GM12878 (cell line): ENCODE measurements around the gene SLC30A4. TPM values are rescaled to one million over a fixed set of nuclear protein-coding genes. Genes with fewer than 3 reads are reported as not detected.

Experiments
- ATF7 ChIP-seq: fragments of 450-650 bp; IDR thresholded peaks from 2 replicates; pipeline ENCODE4 v1.6.1; 2016; ENCODE audit warnings: low read depth, mild to moderate bottlenecking
- CBX3 ChIP-seq: fragments of 200-600 bp; sonication (generic); IDR thresholded peaks from 2 replicates; pipeline ENCODE4 v1.6.1; 2016; ENCODE audit warnings: low read depth, borderline replicate concordance
- ETV6 ChIP-seq, 2 experiments: fragments of 450-650 bp in 1 of 2; IDR thresholded peaks in 1 of 2; conservative IDR thresholded peaks in 1 of 2; 2 replicates each; pipeline ENCODE4 v1.6.1; 2014; ENCODE audit warnings: antibody characterized with exemption in 1 of 2, borderline replicate concordance in 1 of 2, low read depth in 1 of 2, mild to moderate bottlenecking in 1 of 2, moderate library complexity in 1 of 2
- HDAC6 ChIP-seq: fragments of 200-600 bp; sonication (generic); IDR thresholded peaks from one replicate; pipeline ENCODE4 v1.8.0; 2017; ENCODE audit warnings: antibody characterized with exemption; ENCODE audit not compliant: unreplicated experiment
- HDGF ChIP-seq: fragments of 450-650 bp; IDR thresholded peaks from 2 replicates; pipeline ENCODE4 v1.6.1; 2016; ENCODE audit warnings: antibody characterized with exemption
- IKZF1 ChIP-seq: fragments of 450-650 bp; conservative IDR thresholded peaks from 2 replicates; pipeline ENCODE4 v1.6.1; 2017; ENCODE audit warnings: antibody characterized with exemption, mild to moderate bottlenecking
- IKZF2 ChIP-seq, 2 experiments: fragments of 450-650 bp; IDR thresholded peaks; 2 replicates each; pipeline ENCODE4 v1.6.1; 2017; ENCODE audit warnings: mild to moderate bottlenecking in 2 of 2, moderate library complexity in 2 of 2
- JUND ChIP-seq: IDR thresholded peaks from 2 replicates; pipeline ENCODE4 v1.6.1; 2012; ENCODE audit warnings: low read depth, mild to moderate bottlenecking, low read length, improper control_type of control experiment, moderate library complexity
- POLR2A ChIP-seq: IDR thresholded peaks from 2 replicates; pipeline ENCODE4 v1.6.1; 2011; ENCODE audit warnings: low read depth, mild to moderate bottlenecking, low read length
- POLR2AphosphoS2 ChIP-seq: IDR thresholded peaks from 2 replicates; pipeline ENCODE4 v1.6.1; 2011; ENCODE audit warnings: low read depth, mild to moderate bottlenecking, low read length, improper control_type of control experiment, moderate library complexity
- RB1 ChIP-seq: fragments of 450-650 bp; formaldehyde crosslinking; IDR thresholded peaks from 2 replicates; pipeline ENCODE4 v1.6.1; 2017; ENCODE audit warnings: mild to moderate bottlenecking, borderline replicate concordance
- RCOR1 ChIP-seq: conservative IDR thresholded peaks from 2 replicates; pipeline ENCODE4 v1.6.1; 2012; ENCODE audit warnings: low read depth, low read length, improper control_type of control experiment
- RELA ChIP-seq: fragments of 450-650 bp; IDR thresholded peaks from 2 replicates; pipeline ENCODE4 v1.8.0; 2014; ENCODE audit warnings: borderline replicate concordance; ENCODE audit not compliant: partially characterized antibody
- SMC3 ChIP-seq: IDR thresholded peaks from 2 replicates; pipeline ENCODE4 v1.6.1; 2011; ENCODE audit warnings: low read length, improper control_type of control experiment, borderline replicate concordance
- SREBF1 ChIP-seq: IDR thresholded peaks from 2 replicates; pipeline ENCODE4 v1.6.1; 2012; ENCODE audit warnings: mild to moderate bottlenecking, low read length
- STAT3 ChIP-seq: IDR thresholded peaks from 2 replicates; pipeline ENCODE4 v1.6.1; 2011; ENCODE audit warnings: low read depth, low read length, improper control_type of control experiment
- polyA plus RNA-seq, 11 experiments: library from polyadenylated mRNA; depleted of rRNA in 4 of 11; unstranded in 6 of 11; stranded (reverse) in 5 of 11; fragments of >200 nt; fragmentation: Nextera tagmentation in 4 of 11; fragmentation: Illumina TruSeq in 1 of 11; extraction: Ambion mirVana in 4 of 11; extraction: Trizol in 1 of 11; gene quantifications; 1 replicate in 1 of 11; 2 replicates in 10 of 11; pipeline versions ENCODE4 v1.2.1 to v1.2.3, GENCODE V29; 2011 to 2016; ENCODE audit warnings: inconsistent platforms in 2 of 11, missing spikeins in 2 of 11, low read depth in 1 of 11
- total RNA-seq, 4 experiments: library from RNA; depleted of rRNA in 3 of 4; stranded (reverse); fragments of >200 nt in 3 of 4; fragmentation: Illumina TruSeq in 1 of 4; extraction: Trizol in 1 of 4; gene quantifications; 2 replicates each; pipeline versions ENCODE4 v1.2.1 to v1.2.3, GENCODE V29; 2013 to 2021
- TF ChIP-seq, protein P1 (sequence below): fragments of 450-650 bp; IDR thresholded peaks from 2 replicates; pipeline ENCODE4 v1.6.1; 2018; ENCODE audit warnings: borderline replicate concordance, mild to moderate bottlenecking; ENCODE audit not compliant: partially characterized antibody
- TF ChIP-seq, protein P2 (sequence below): fragments of 450-650 bp; IDR thresholded peaks from 2 replicates; pipeline ENCODE4 v1.6.1; 2017; ENCODE audit warnings: mild to moderate bottlenecking, moderate library complexity
- TF ChIP-seq, protein P3 (sequence below): fragments of 450-650 bp; conservative IDR thresholded peaks from 2 replicates; pipeline ENCODE4 v1.6.1; 2017; ENCODE audit warnings: mild to moderate bottlenecking, moderate library complexity
- TF ChIP-seq, protein P4 (sequence below): IDR thresholded peaks from 2 replicates; pipeline ENCODE4 v1.6.1; 2012; ENCODE audit warnings: low read depth, low read length, improper control_type of control experiment

The SLC30A4 gene
- total and polyA plus RNA-seq, 10 of the 15 experiments (the other 5 are each of a cell fraction or from before 2014, with no cell fraction given): 0.05 to 0.31 (median 0.20) TPM

DNA sequence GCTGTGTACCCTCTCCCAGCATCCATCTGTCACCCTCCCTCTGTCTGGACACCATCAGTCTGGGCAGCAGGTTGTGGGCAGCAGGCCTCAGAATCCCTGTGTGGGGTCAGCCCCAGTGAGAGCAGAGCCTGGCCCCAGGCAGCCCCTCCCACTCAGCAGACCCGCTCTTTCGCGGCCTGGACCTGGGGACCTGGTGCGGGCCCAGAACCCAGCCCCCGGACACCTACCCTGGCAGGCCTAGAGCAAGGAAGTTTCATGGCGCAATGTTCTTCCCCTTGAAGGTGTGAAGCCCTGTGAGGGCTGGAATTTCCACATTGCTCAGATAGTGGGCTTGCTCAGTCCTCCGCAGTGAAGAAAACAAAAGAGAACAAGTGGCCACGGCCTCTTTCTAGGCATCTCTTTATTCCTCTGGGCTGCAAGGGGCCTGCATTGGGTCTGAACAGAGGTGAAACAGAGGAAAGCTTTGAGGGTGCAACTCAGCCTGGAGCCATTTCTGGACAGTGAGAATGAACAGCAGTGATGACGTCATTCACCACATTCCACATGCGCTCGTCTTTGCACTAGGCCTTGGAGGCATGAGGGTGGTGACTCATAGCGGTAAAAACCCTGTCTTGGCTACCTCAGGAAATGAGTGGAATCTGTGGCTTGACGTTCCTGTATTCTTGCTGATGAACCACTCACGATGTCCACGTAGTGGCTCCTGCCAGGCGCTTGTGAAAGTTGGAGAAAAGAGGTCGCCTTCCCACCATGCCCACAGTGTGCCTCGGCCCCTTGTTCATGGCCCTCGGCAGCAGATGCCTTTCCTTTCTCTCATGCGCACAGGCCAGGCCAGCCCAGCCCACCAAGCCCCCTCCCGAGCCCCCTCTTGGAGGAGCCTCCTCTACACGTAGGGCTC is 66.1 kb downstream of the SLC30A4 start (continued):
- TF ChIP-seq, protein P1, sequence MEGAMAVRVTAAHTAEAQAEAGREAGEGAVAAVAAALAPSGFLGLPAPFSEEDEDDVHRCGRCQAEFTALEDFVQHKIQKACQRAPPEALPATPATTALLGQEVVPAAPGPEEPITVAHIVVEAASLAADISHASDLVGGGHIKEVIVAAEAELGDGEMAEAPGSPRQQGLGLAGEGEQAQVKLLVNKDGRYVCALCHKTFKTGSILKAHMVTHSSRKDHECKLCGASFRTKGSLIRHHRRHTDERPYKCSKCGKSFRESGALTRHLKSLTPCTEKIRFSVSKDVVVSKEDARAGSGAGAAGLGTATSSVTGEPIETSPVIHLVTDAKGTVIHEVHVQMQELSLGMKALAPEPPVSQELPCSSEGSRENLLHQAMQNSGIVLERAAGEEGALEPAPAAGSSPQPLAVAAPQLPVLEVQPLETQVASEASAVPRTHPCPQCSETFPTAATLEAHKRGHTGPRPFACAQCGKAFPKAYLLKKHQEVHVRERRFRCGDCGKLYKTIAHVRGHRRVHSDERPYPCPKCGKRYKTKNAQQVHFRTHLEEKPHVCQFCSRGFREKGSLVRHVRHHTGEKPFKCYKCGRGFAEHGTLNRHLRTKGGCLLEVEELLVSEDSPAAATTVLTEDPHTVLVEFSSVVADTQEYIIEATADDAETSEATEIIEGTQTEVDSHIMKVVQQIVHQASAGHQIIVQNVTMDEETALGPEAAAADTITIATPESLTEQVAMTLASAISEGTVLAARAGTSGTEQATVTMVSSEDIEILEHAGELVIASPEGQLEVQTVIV: no peak
- no peak for TF ChIP-seq HDAC6
- no peak for TF ChIP-seq POLR2A
- TF ChIP-seq RELA: no peak
- no peak for TF ChIP-seq POLR2AphosphoS2
- TF ChIP-seq HDGF: no peak
- TF ChIP-seq IKZF2 (IDR thresholded peaks at IDR 0.05): peak; percentile 69 to 82
- no peak for TF ChIP-seq STAT3
- no peak for TF ChIP-seq RCOR1
- TF ChIP-seq RB1: no peak
- peak; percentile 52 for TF ChIP-seq JUND
- TF ChIP-seq ATF7: peak; percentile 98
- no peak for TF ChIP-seq CBX3
- no peak for TF ChIP-seq SMC3
- TF ChIP-seq SREBF1: no peak
- TF ChIP-seq, protein P2, sequence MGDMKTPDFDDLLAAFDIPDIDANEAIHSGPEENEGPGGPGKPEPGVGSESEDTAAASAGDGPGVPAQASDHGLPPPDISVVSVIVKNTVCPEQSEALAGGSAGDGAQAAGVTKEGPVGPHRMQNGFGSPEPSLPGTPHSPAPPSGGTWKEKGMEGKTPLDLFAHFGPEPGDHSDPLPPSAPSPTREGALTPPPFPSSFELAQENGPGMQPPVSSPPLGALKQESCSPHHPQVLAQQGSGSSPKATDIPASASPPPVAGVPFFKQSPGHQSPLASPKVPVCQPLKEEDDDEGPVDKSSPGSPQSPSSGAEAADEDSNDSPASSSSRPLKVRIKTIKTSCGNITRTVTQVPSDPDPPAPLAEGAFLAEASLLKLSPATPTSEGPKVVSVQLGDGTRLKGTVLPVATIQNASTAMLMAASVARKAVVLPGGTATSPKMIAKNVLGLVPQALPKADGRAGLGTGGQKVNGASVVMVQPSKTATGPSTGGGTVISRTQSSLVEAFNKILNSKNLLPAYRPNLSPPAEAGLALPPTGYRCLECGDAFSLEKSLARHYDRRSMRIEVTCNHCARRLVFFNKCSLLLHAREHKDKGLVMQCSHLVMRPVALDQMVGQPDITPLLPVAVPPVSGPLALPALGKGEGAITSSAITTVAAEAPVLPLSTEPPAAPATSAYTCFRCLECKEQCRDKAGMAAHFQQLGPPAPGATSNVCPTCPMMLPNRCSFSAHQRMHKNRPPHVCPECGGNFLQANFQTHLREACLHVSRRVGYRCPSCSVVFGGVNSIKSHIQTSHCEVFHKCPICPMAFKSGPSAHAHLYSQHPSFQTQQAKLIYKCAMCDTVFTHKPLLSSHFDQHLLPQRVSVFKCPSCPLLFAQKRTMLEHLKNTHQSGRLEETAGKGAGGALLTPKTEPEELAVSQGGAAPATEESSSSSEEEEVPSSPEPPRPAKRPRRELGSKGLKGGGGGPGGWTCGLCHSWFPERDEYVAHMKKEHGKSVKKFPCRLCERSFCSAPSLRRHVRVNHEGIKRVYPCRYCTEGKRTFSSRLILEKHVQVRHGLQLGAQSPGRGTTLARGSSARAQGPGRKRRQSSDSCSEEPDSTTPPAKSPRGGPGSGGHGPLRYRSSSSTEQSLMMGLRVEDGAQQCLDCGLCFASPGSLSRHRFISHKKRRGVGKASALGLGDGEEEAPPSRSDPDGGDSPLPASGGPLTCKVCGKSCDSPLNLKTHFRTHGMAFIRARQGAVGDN: peak; percentile 49; the same call in 1 of the 2 replicates
- no peak for TF ChIP-seq ETV6 (conservative IDR thresholded peaks at IDR 0.05 in 1 of 2, IDR thresholded peaks at IDR 0.05 in 1 of 2; ENCODE audit: borderline replicate concordance in 1 of 2, low read depth in 1 of 2)
- TF ChIP-seq, protein P3, sequence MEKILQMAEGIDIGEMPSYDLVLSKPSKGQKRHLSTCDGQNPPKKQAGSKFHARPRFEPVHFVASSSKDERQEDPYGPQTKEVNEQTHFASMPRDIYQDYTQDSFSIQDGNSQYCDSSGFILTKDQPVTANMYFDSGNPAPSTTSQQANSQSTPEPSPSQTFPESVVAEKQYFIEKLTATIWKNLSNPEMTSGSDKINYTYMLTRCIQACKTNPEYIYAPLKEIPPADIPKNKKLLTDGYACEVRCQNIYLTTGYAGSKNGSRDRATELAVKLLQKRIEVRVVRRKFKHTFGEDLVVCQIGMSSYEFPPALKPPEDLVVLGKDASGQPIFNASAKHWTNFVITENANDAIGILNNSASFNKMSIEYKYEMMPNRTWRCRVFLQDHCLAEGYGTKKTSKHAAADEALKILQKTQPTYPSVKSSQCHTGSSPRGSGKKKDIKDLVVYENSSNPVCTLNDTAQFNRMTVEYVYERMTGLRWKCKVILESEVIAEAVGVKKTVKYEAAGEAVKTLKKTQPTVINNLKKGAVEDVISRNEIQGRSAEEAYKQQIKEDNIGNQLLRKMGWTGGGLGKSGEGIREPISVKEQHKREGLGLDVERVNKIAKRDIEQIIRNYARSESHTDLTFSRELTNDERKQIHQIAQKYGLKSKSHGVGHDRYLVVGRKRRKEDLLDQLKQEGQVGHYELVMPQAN: no peak
- peak; percentile 78 for TF ChIP-seq IKZF1
- TF ChIP-seq, protein P4, sequence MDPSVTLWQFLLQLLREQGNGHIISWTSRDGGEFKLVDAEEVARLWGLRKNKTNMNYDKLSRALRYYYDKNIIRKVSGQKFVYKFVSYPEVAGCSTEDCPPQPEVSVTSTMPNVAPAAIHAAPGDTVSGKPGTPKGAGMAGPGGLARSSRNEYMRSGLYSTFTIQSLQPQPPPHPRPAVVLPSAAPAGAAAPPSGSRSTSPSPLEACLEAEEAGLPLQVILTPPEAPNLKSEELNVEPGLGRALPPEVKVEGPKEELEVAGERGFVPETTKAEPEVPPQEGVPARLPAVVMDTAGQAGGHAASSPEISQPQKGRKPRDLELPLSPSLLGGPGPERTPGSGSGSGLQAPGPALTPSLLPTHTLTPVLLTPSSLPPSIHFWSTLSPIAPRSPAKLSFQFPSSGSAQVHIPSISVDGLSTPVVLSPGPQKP: no peak
